ENCODE results near the gene CCNE1.

Gene CCNE1

DNA sequence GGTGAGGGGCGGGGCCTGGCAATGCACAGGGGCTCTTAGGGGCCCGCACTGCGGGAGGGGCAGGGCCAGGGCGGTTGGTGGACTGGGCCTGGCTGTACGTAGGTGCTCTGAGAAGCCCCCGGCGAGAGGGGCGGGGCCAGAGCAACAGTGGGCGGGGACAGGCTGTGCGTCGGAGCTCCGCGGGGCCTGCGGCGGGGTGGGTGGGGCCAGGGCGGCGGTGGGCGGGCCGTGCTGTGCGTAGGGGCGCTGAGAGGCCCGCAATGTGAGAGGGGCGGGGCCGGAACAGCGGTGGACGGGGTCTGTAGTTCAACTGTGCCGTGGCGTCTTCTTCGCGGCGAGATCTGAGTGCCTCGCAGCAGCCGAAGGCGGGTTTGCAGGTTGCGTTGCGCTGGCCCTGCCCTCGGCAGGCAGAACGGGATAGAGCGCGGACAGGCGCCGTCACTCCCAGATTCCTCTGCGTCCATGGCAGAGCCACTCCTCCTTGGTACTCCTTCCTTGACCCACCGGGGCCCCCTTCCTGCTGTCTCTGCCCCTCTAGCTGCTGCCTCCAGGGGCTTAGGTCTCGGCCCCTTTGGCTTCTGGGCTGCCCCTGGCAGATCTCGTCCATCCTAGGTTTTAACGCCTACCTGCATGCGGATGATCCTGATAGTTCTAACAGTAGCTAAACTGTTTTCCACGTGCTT lies 33.2 kb downstream of the CCNE1 start:
- H3K9me3 ChIP-seq (ENCODE audit: control insufficient read depth, insufficient read depth, low read depth, low read length) = no peaks in the 10 kb centered on the region
- H3K36me3 ChIP-seq (ENCODE audit: control insufficient read depth in 2 of 2, insufficient read depth in 1 of 2, low read length in 2 of 2) = no peaks in the 10 kb centered on the region
- H3K27ac ChIP-seq (ENCODE audit: extremely low read depth, low read depth, low read length) = peak overlapping the region; percentile 76
- ChIA-PET POLR2A (interaction anchor here (0.5 to 3.6 kb wide), 37 partner anchors 8 to 1241 kb away, joined by 3 to 28 read pairs (median 4); partner anchors contain the start of genes C19orf12, CCNE1, POP4 and URI1), CTCF (interaction anchor here (0.5 to 3.2 kb wide), 9 partner anchors 11 to 131 kb away, joined by 3 to 24 read pairs (median 5); no protein-coding TSS in a partner anchor)
- peaks cover 16% of the 10 kb centered on the region for H3K4me1 ChIP-seq (ENCODE audit: control insufficient read depth, insufficient read depth, low read length)
- peak overlapping the region; percentile 42 for H3K4me3 ChIP-seq (ENCODE audit: low read depth, low read length)
- TF ChIP-seq ZNF19 (tag by site-specific recombination; IDR thresholded peaks at IDR 0.05; ENCODE audit: low read depth) = no peak
- TF ChIP-seq ZNF629 (tag by site-specific recombination; IDR thresholded peaks at IDR 0.05) = peak; percentile 73
- no peak for TF ChIP-seq ZNF560 (tag by site-specific recombination; IDR thresholded peaks at IDR 0.05; ENCODE audit: borderline replicate concordance)
- peak; percentile 46 for TF ChIP-seq ZIC2 (tag by site-specific recombination; IDR thresholded peaks at IDR 0.05)
- TF ChIP-seq ZNF302 (tag by site-specific recombination; IDR thresholded peaks at IDR 0.05; ENCODE audit: low read depth) = no peak
- TF ChIP-seq ZNF341 (tag by site-specific recombination; IDR thresholded peaks at IDR 0.05; ENCODE audit: low read depth) = no peak; the same call in 1 of the 2 replicates
- TF ChIP-seq ZNF366 (tag by site-specific recombination; conservative IDR thresholded peaks at IDR 0.05) = peak; percentile 49; the same call in 1 of the 2 replicates
- no peak for TF ChIP-seq ZNF202 (tag by site-specific recombination; IDR thresholded peaks at IDR 0.05; ENCODE audit: borderline replicate concordance)
- TF ChIP-seq KLF10 (tag by site-specific recombination; IDR thresholded peaks at IDR 0.05) = peak; percentile 55
- TF ChIP-seq KLF7 (tag by site-specific recombination; IDR thresholded peaks at IDR 0.05; ENCODE audit: borderline replicate concordance) = peak; percentile 90
- peak; percentile 64 for TF ChIP-seq GLIS1 (tag by site-specific recombination; IDR thresholded peaks at IDR 0.05)
- TF ChIP-seq ZNF214 (tag by site-specific recombination; IDR thresholded peaks at IDR 0.05; ENCODE audit: borderline replicate concordance) = no peak
- TF ChIP-seq ZNF670 (tag by site-specific recombination; IDR thresholded peaks at IDR 0.05; ENCODE audit: low read depth) = no peak
- TF ChIP-seq, protein P1, sequence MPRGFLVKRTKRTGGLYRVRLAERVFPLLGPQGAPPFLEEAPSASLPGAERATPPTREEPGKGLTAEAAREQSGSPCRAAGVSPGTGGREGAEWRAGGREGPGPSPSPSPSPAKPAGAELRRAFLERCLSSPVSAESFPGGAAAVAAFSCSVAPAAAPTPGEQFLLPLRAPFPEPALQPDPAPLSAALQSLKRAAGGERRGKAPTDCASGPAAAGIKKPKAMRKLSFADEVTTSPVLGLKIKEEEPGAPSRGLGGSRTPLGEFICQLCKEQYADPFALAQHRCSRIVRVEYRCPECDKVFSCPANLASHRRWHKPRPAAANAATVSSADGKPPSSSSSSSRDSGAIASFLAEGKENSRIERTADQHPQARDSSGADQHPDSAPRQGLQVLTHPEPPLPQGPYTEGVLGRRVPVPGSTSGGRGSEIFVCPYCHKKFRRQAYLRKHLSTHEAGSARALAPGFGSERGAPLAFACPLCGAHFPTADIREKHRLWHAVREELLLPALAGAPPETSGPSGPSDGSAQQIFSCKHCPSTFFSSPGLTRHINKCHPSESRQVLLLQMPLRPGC (tag by site-specific recombination; IDR thresholded peaks at IDR 0.05) = no peak; the same call in none of the 2 replicates
- TF ChIP-seq, protein P2, sequence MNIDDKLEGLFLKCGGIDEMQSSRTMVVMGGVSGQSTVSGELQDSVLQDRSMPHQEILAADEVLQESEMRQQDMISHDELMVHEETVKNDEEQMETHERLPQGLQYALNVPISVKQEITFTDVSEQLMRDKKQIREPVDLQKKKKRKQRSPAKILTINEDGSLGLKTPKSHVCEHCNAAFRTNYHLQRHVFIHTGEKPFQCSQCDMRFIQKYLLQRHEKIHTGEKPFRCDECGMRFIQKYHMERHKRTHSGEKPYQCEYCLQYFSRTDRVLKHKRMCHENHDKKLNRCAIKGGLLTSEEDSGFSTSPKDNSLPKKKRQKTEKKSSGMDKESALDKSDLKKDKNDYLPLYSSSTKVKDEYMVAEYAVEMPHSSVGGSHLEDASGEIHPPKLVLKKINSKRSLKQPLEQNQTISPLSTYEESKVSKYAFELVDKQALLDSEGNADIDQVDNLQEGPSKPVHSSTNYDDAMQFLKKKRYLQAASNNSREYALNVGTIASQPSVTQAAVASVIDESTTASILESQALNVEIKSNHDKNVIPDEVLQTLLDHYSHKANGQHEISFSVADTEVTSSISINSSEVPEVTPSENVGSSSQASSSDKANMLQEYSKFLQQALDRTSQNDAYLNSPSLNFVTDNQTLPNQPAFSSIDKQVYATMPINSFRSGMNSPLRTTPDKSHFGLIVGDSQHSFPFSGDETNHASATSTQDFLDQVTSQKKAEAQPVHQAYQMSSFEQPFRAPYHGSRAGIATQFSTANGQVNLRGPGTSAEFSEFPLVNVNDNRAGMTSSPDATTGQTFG (tag by site-specific recombination; IDR thresholded peaks at IDR 0.05; ENCODE audit: borderline replicate concordance) = no peak
- no peak for TF ChIP-seq ZSCAN30 (tag by site-specific recombination; IDR thresholded peaks at IDR 0.05)
- TF ChIP-seq ZNF292 (tag by site-specific recombination; IDR thresholded peaks at IDR 0.05; ENCODE audit: borderline replicate concordance, low read depth) = no peak
- peak; percentile 62; the same call in 1 of the 2 replicates for TF ChIP-seq ZNF324 (tag by site-specific recombination; IDR thresholded peaks at IDR 0.05)
- TF ChIP-seq, protein P3, sequence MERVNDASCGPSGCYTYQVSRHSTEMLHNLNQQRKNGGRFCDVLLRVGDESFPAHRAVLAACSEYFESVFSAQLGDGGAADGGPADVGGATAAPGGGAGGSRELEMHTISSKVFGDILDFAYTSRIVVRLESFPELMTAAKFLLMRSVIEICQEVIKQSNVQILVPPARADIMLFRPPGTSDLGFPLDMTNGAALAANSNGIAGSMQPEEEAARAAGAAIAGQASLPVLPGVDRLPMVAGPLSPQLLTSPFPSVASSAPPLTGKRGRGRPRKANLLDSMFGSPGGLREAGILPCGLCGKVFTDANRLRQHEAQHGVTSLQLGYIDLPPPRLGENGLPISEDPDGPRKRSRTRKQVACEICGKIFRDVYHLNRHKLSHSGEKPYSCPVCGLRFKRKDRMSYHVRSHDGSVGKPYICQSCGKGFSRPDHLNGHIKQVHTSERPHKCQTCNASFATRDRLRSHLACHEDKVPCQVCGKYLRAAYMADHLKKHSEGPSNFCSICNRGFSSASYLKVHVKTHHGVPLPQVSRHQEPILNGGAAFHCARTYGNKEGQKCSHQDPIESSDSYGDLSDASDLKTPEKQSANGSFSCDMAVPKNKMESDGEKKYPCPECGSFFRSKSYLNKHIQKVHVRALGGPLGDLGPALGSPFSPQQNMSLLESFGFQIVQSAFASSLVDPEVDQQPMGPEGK (tag by site-specific recombination; IDR thresholded peaks at IDR 0.05) = peak; percentile 99
- no peak for TF ChIP-seq ZNF585B (tag by site-specific recombination; IDR thresholded peaks at IDR 0.05)
- no peak for TF ChIP-seq HOXC10 (CRISPR knock-in tag; IDR thresholded peaks at IDR 0.05)
- TF ChIP-seq, protein P4, sequence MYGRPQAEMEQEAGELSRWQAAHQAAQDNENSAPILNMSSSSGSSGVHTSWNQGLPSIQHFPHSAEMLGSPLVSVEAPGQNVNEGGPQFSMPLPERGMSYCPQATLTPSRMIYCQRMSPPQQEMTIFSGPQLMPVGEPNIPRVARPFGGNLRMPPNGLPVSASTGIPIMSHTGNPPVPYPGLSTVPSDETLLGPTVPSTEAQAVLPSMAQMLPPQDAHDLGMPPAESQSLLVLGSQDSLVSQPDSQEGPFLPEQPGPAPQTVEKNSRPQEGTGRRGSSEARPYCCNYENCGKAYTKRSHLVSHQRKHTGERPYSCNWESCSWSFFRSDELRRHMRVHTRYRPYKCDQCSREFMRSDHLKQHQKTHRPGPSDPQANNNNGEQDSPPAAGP (tag by site-specific recombination; IDR thresholded peaks at IDR 0.05) = peak; percentile 80
- no peak for TF ChIP-seq ZNF768 (tag by site-specific recombination; IDR thresholded peaks at IDR 0.05)
- TF ChIP-seq ZNF623 (tag by site-specific recombination; IDR thresholded peaks at IDR 0.05) = no peak; the same call in 1 of the 2 replicates
- no peak for TF ChIP-seq SCRT2 (tag by site-specific recombination; IDR thresholded peaks at IDR 0.05)
- TF ChIP-seq, protein P5, sequence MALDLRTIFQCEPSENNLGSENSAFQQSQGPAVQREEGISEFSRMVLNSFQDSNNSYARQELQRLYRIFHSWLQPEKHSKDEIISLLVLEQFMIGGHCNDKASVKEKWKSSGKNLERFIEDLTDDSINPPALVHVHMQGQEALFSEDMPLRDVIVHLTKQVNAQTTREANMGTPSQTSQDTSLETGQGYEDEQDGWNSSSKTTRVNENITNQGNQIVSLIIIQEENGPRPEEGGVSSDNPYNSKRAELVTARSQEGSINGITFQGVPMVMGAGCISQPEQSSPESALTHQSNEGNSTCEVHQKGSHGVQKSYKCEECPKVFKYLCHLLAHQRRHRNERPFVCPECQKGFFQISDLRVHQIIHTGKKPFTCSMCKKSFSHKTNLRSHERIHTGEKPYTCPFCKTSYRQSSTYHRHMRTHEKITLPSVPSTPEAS (tag by site-specific recombination; IDR thresholded peaks at IDR 0.05) = 0 out of 2 replicates have a peak, but pooled peaks have one; percentile 10
- no peak for TF ChIP-seq ZNF211 (tag by site-specific recombination; IDR thresholded peaks at IDR 0.05; ENCODE audit: low read depth)
- peak; percentile 91 for TF ChIP-seq ZNF610 (tag by site-specific recombination; IDR thresholded peaks at IDR 0.05; ENCODE audit: borderline replicate concordance)

All from HEK293 (cell line).